ENCODE data around the gene CORO1C. TPM values are rescaled to one million over a fixed set of nuclear protein-coding genes. Genes with fewer than 3 reads are reported as not detected.

The CORO1C gene
- total RNA-seq, 1 experiment from 2014 or later, result 138 TPM

DNA sequence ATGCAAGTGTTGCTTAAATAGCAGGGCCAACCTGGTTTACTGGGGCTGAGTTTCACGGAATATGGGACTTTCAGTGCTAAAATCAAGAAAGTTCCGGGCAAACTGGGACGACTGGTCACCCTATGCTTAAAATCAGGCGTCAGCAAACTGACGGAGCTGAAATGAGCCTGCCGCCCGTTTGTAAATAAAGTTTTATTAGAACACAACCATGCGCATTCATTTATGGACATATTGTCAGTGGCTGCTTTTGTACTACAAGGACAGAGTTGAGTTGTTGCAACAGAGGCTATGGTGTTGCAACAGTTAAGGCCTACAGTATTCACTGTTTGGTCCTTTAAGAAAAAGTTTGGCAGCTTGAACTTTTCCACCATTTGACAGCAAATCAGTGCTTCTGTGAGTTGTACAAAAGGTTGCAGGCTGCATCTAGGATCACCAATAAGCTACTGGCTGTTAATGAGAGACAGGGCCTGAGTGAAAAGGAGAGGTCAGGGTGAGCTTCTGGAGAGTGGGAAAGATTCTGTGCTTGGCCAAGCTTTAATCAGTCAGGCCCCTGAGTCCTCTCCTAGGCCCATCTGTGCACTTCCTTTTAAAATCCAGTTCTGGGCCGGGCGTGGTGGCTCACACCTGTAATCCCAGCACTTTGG, 111.0 kb downstream of the CORO1C start:
- BruUV-seq (replicated peaks), result no TSS peak
- intact Hi-C loops (cut with micrococcal nuclease), result no loop called here
- H3K79me2 ChIP-seq (ENCODE audit: insufficient read depth, low read length), result no peaks in the 10 kb centered on the region
- ChIA-PET RAD21 (ENCODE audit: low non-redundant PET in 1 of 2, low total read pairs in 2 of 2, uncharacterized antibody in 2 of 2, unreplicated experiment in 2 of 2) (no interaction called here), POLR2A (interaction anchor here (0.7 kb wide), 1 partner anchor 11 kb away, joined by 3 read pairs; no protein-coding TSS in a partner anchor), CTCF (interaction anchor here (1.3 to 2.9 kb wide), 2 partner anchors 58 to 108 kb away, joined by 3 to 13 read pairs; partner anchors contain the start of gene ISCU)
- ATAC-seq, result no peak
- H3K4me1 ChIP-seq (ENCODE audit: control insufficient read depth in 1 of 2, insufficient read depth in 2 of 2, low read length in 2 of 2), result peaks cover 0 to 13% of the 10 kb centered on the region in 2 experiments; a peak in 2 of 4 replicates
- H4K20me1 ChIP-seq (ENCODE audit: insufficient read depth), result no peaks in the 10 kb centered on the region
- peaks cover 0 to 6% of the 10 kb centered on the region in 2 experiments; a peak in 1 of 4 replicates for H3K9me3 ChIP-seq (ENCODE audit: control insufficient read depth in 1 of 2, insufficient read depth in 1 of 2, low read depth in 1 of 2, low read length in 2 of 2)
- TF ChIP-seq CBX3 (IDR thresholded peaks at IDR 0.05; ENCODE audit: low read depth) (no peak), ZFX (IDR thresholded peaks at IDR 0.05) (no peak), ZNF274 (IDR thresholded peaks at IDR 0.05; ENCODE audit: low read depth, low read length) (no peak), CEBPB (IDR thresholded peaks at IDR 0.05; ENCODE audit: low read depth) (no peak), SP1 (IDR thresholded peaks at IDR 0.05; ENCODE audit: low read depth) (no peak), POLR2AphosphoS5 (IDR thresholded peaks at IDR 0.05; ENCODE audit: low read depth, low read length) (no peak), EZH2phosphoT487 (IDR thresholded peaks at IDR 0.05; ENCODE audit: borderline replicate concordance) (no peak), YY1 (IDR thresholded peaks at IDR 0.05; ENCODE audit: extremely low read depth, insufficient replicate concordance, low read depth, low read length) (no peak), EZH2 (IDR thresholded peaks at IDR 0.05) (no peak), FOSL1 (IDR thresholded peaks at IDR 0.05; ENCODE audit: low read depth) (no peak), POLR2A (IDR thresholded peaks at IDR 0.05; ENCODE audit: borderline replicate concordance, extremely low read depth, insufficient read depth, insufficient read length) (no peak), ELF1 (IDR thresholded peaks at IDR 0.05; ENCODE audit: borderline replicate concordance, low read depth) (no peak), RAD21 (IDR thresholded peaks at IDR 0.05; ENCODE audit: low read depth) (no peak), JUND (IDR thresholded peaks at IDR 0.05) (no peak), TCF7L2 (IDR thresholded peaks at IDR 0.05; ENCODE audit: borderline replicate concordance, extremely low read depth, insufficient read depth, insufficient read length) (no peak)
- TF ChIP-seq, protein P1, sequence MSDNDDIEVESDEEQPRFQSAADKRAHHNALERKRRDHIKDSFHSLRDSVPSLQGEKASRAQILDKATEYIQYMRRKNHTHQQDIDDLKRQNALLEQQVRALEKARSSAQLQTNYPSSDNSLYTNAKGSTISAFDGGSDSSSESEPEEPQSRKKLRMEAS (IDR thresholded peaks at IDR 0.05), result no peak
- TF ChIP-seq, protein P2, sequence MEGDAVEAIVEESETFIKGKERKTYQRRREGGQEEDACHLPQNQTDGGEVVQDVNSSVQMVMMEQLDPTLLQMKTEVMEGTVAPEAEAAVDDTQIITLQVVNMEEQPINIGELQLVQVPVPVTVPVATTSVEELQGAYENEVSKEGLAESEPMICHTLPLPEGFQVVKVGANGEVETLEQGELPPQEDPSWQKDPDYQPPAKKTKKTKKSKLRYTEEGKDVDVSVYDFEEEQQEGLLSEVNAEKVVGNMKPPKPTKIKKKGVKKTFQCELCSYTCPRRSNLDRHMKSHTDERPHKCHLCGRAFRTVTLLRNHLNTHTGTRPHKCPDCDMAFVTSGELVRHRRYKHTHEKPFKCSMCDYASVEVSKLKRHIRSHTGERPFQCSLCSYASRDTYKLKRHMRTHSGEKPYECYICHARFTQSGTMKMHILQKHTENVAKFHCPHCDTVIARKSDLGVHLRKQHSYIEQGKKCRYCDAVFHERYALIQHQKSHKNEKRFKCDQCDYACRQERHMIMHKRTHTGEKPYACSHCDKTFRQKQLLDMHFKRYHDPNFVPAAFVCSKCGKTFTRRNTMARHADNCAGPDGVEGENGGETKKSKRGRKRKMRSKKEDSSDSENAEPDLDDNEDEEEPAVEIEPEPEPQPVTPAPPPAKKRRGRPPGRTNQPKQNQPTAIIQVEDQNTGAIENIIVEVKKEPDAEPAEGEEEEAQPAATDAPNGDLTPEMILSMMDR (IDR thresholded peaks at IDR 0.05 in 2 of 3, conservative IDR thresholded peaks at IDR 0.05 in 1 of 3; ENCODE audit: borderline replicate concordance in 1 of 3, insufficient read depth in 1 of 3, low read depth in 2 of 3, low read length in 2 of 3), result no peak
- TF ChIP-seq, protein P3, sequence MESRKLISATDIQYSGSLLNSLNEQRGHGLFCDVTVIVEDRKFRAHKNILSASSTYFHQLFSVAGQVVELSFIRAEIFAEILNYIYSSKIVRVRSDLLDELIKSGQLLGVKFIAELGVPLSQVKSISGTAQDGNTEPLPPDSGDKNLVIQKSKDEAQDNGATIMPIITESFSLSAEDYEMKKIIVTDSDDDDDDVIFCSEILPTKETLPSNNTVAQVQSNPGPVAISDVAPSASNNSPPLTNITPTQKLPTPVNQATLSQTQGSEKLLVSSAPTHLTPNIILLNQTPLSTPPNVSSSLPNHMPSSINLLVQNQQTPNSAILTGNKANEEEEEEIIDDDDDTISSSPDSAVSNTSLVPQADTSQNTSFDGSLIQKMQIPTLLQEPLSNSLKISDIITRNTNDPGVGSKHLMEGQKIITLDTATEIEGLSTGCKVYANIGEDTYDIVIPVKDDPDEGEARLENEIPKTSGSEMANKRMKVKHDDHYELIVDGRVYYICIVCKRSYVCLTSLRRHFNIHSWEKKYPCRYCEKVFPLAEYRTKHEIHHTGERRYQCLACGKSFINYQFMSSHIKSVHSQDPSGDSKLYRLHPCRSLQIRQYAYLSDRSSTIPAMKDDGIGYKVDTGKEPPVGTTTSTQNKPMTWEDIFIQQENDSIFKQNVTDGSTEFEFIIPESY (IDR thresholded peaks at IDR 0.05; ENCODE audit: extremely low read depth, insufficient replicate concordance, low read length), result no peak
- no peak overlapping the region for H3K4me2 ChIP-seq (ENCODE audit: low read length)
- H3K27me3 ChIP-seq (ENCODE audit: insufficient read depth, low read length), result no peaks in the 10 kb centered on the region
- H3K9me2 ChIP-seq (ENCODE audit: insufficient read depth), result no peaks in the 10 kb centered on the region
- H2AFZ ChIP-seq (ENCODE audit: low read depth, low read length, poor library complexity, severe bottlenecking), result no peak overlapping the region
- no peak for DNase-seq (ENCODE audit: low read depth, low spot score)
- H3K27ac ChIP-seq (ENCODE audit: low read depth, low read length), result no peak overlapping the region
- no peak overlapping the region for H3K9ac ChIP-seq (ENCODE audit: low read length)
- H3K4me3 ChIP-seq (replicated peaks in 1 of 2; ENCODE audit: low read depth in 1 of 2, low read length in 2 of 2), result no peak overlapping the region
- no peaks in the 10 kb centered on the region for H3K36me3 ChIP-seq (ENCODE audit: control insufficient read depth in 1 of 2, insufficient read depth in 2 of 2, low read length in 2 of 2)

Data from HCT116 (cell line).